ENCODE measurements around the gene WDR77. TPM values are rescaled to one million over a fixed set of nuclear protein-coding genes. Genes with fewer than 3 reads are reported as not detected.

Gene WDR77
- total RNA-seq, 1 experiment from 2014 or later: 42.5 TPM

- DNase-seq (ENCODE audit: low read depth, low spot score): no peak
- no peaks in the 10 kb centered on the region for H3K9me2 ChIP-seq (ENCODE audit: insufficient read depth)
- no peak for TF ChIP-seq YY1 (IDR thresholded peaks at IDR 0.05; ENCODE audit: extremely low read depth, insufficient replicate concordance, low read depth, low read length)
- no peak for TF ChIP-seq SRF (IDR thresholded peaks at IDR 0.05; ENCODE audit: low read depth)
- H3K4me2 ChIP-seq (ENCODE audit: low read length): no peak overlapping the region
- no peak overlapping the region for H3K9ac ChIP-seq (ENCODE audit: low read length)
- ChIA-PET RAD21 (ENCODE audit: low non-redundant PET in 1 of 2, low total read pairs in 2 of 2, uncharacterized antibody in 2 of 2, unreplicated experiment in 2 of 2) (no interaction called here), POLR2A (no interaction called here), CTCF (no interaction called here)
- no peak overlapping the region for H3K27ac ChIP-seq (ENCODE audit: low read depth, low read length)
- H3K4me3 ChIP-seq (replicated peaks in 1 of 2; ENCODE audit: low read depth in 1 of 2, low read length in 2 of 2): no peak overlapping the region
- H3K9me3 ChIP-seq (ENCODE audit: control insufficient read depth in 1 of 2, insufficient read depth in 1 of 2, low read depth in 1 of 2, low read length in 2 of 2): no peaks in the 10 kb centered on the region
- H4K20me1 ChIP-seq (ENCODE audit: insufficient read depth): no peaks in the 10 kb centered on the region
- BruUV-seq (replicated peaks): no TSS peak
- H2AFZ ChIP-seq (ENCODE audit: low read depth, low read length, poor library complexity, severe bottlenecking): no peak overlapping the region
- intact Hi-C loops (cut with micrococcal nuclease): no loop called here
- no peak for ATAC-seq
- no peaks in the 10 kb centered on the region for H3K79me2 ChIP-seq (ENCODE audit: insufficient read depth, low read length)
- H3K4me1 ChIP-seq (ENCODE audit: control insufficient read depth in 1 of 2, insufficient read depth in 2 of 2, low read length in 2 of 2): no peaks in the 10 kb centered on the region
- no peaks in the 10 kb centered on the region for H3K36me3 ChIP-seq (ENCODE audit: control insufficient read depth in 1 of 2, insufficient read depth in 2 of 2, low read length in 2 of 2)
- H3K27me3 ChIP-seq (ENCODE audit: insufficient read depth, low read length): no peaks in the 10 kb centered on the region
These were observed 26.3 kb downstream of the WDR77 start for GRCh38 chr1:111422546-111423391.

- CTCF ChIA-PET: no interaction called here
- Histone ChIP-seq H3K36me3 (ENCODE audit: control insufficient read depth in 1 of 2, insufficient read depth in 2 of 2, low read length in 2 of 2) (no peaks in the 10 kb centered on the region), H3K9ac (ENCODE audit: low read length) (no peak overlapping the region), H3K4me1 (ENCODE audit: control insufficient read depth in 1 of 2, insufficient read depth in 2 of 2, low read length in 2 of 2) (no peaks in the 10 kb centered on the region), H3K27ac (ENCODE audit: low read depth, low read length) (no peak overlapping the region), H4K20me1 (ENCODE audit: insufficient read depth) (no peaks in the 10 kb centered on the region), H3K9me3 (ENCODE audit: control insufficient read depth in 1 of 2, insufficient read depth in 1 of 2, low read depth in 1 of 2, low read length in 2 of 2) (no peaks in the 10 kb centered on the region), H2AFZ (ENCODE audit: low read depth, low read length, poor library complexity, severe bottlenecking) (no peak overlapping the region), H3K27me3 (ENCODE audit: insufficient read depth, low read length) (no peaks in the 10 kb centered on the region), H3K79me2 (ENCODE audit: insufficient read depth, low read length) (no peaks in the 10 kb centered on the region), H3K9me2 (ENCODE audit: insufficient read depth) (no peaks in the 10 kb centered on the region), H3K4me3 (replicated peaks in 1 of 2; ENCODE audit: low read depth in 1 of 2, low read length in 2 of 2) (no peak overlapping the region), H3K4me2 (ENCODE audit: low read length) (no peak overlapping the region)
- DNase-seq (ENCODE audit: low read depth, low spot score): no peak
- intact Hi-C loops (cut with micrococcal nuclease): no loop called here
- no TSS peak for BruUV-seq (replicated peaks)
- no peak for ATAC-seq
- RAD21 ChIA-PET (ENCODE audit: low non-redundant PET in 1 of 2, low total read pairs in 2 of 2, uncharacterized antibody in 2 of 2, unreplicated experiment in 2 of 2): no interaction called here
- POLR2A ChIA-PET: no interaction called here
- TF ChIP-seq POLR2AphosphoS5 (IDR thresholded peaks at IDR 0.05; ENCODE audit: low read depth, low read length) (no peak), TCF7L2 (IDR thresholded peaks at IDR 0.05; ENCODE audit: borderline replicate concordance, extremely low read depth, insufficient read depth, insufficient read length) (no peak), REST (IDR thresholded peaks at IDR 0.05; ENCODE audit: low read depth) (no peak), CTCF (IDR thresholded peaks at IDR 0.05 in 2 of 3, conservative IDR thresholded peaks at IDR 0.05 in 1 of 3; ENCODE audit: borderline replicate concordance in 1 of 3, insufficient read depth in 1 of 3, low read depth in 2 of 3, low read length in 2 of 3) (no peak), YY1 (IDR thresholded peaks at IDR 0.05; ENCODE audit: extremely low read depth, insufficient replicate concordance, low read depth, low read length) (no peak), POLR2A (IDR thresholded peaks at IDR 0.05; ENCODE audit: borderline replicate concordance, extremely low read depth, insufficient read depth, insufficient read length) (no peak), SIN3A (IDR thresholded peaks at IDR 0.05; ENCODE audit: low read depth) (no peak), FOSL1 (IDR thresholded peaks at IDR 0.05; ENCODE audit: low read depth) (no peak), ZFX (IDR thresholded peaks at IDR 0.05) (no peak), ATF3 (IDR thresholded peaks at IDR 0.05) (no peak), JUND (IDR thresholded peaks at IDR 0.05) (no peak), EGR1 (IDR thresholded peaks at IDR 0.05; ENCODE audit: low read depth) (no peak), CEBPB (IDR thresholded peaks at IDR 0.05; ENCODE audit: low read depth) (no peak), EZH2 (IDR thresholded peaks at IDR 0.05) (no peak)
These were observed 28.7 kb downstream of the WDR77 start for GRCh38 chr1:111420377-111420776.
